SK-N-SH (cell line): ENCODE results near the gene FAM53A. TPM values are rescaled to one million over a fixed set of nuclear protein-coding genes. Genes with fewer than 3 reads are reported as not detected.

Experiments used
- CTCF ChIA-PET: fragments of 300-600, 350-600 bp; formaldehyde crosslinking; extraction: SDS; loops from one replicate; lab custom pipeline; 2021; lab: Yijun Ruan, JAX
- POLR2A ChIA-PET: fragments of 350-600 bp; sonication (Branson Sonifier 250); formaldehyde crosslinking; extraction: SDS; loops from one replicate; lab custom pipeline; 2020; ENCODE audit warnings: antibody characterized with exemption, inconsistent platforms; lab: Yijun Ruan, JAX
- DNase-seq: peaks from one replicate; pipeline ENCODE4 v3.0.0; 2012
- H2AFZ ChIP-seq: fragments of 200-600 bp; sonication (generic); 2 replicates; pipeline ENCODE4 v1.8.1; 2016; ENCODE audit warnings: antibody characterized with exemption, mild to moderate bottlenecking, low read depth
- H3F3A ChIP-seq: fragments of 200-600 bp; sonication (generic); replicated peaks from 2 replicates; pipeline ENCODE3; 2016; ENCODE audit warnings: antibody characterized with exemption, mild to moderate bottlenecking; ENCODE audit not compliant: insufficient read depth
- H3K27ac ChIP-seq, 2 experiments: fragments of 200-500 bp in 1 of 2; fragments of 200-600 bp in 1 of 2; sonication (Bioruptor generic) in 1 of 2; sonication (generic), shearing (Covaris generic) in 1 of 2; 2 replicates each; pipeline versions ENCODE4 v1.5.1 to v1.6.1; 2014 to 2016; ENCODE audit warnings: low read depth in 2 of 2, inconsistent platforms in 1 of 2, low read length in 1 of 2, mild to moderate bottlenecking in 1 of 2, mixed read lengths in 1 of 2
- H3K27me3 ChIP-seq: fragments of 200-600 bp; sonication (generic), shearing (Covaris generic); 2 replicates; pipeline ENCODE4 v1.6.1; 2016; ENCODE audit warnings: mixed run types; ENCODE audit not compliant: insufficient read depth
- H3K36me3 ChIP-seq, 2 experiments: fragments of 200-500 bp in 1 of 2; fragments of 200-600 bp in 1 of 2; sonication (Bioruptor generic) in 1 of 2; sonication (generic) in 1 of 2; replicated peaks in 1 of 2; 2 replicates each; pipeline versions ENCODE3 to v1.5.1; 2014 to 2016; ENCODE audit warnings: low read length in 1 of 2, mild to moderate bottlenecking in 1 of 2; ENCODE audit not compliant: insufficient read depth in 2 of 2, control insufficient read depth in 1 of 2
- H3K4me1 ChIP-seq, 2 experiments: fragments of 200-500 bp in 1 of 2; fragments of 200-600 bp in 1 of 2; sonication (Bioruptor generic) in 1 of 2; sonication (generic), shearing (Covaris generic) in 1 of 2; 2 replicates each; pipeline versions ENCODE4 v1.5.1 to v1.6.1; 2014 to 2016; ENCODE audit warnings: low read depth in 1 of 2, low read length in 1 of 2, mixed run types in 1 of 2; ENCODE audit not compliant: insufficient read depth in 2 of 2, control insufficient read depth in 1 of 2
- H3K4me2 ChIP-seq: fragments of 200-600 bp; sonication (generic), shearing (Covaris generic); 2 replicates; pipeline ENCODE4 v1.6.1; 2017; ENCODE audit warnings: mixed run types
- H3K4me3 ChIP-seq, 2 experiments: fragments of 200-500 bp in 1 of 2; fragments of 200-600 bp in 1 of 2; sonication (Bioruptor generic) in 1 of 2; sonication (generic), shearing (Covaris generic) in 1 of 2; 2 replicates each; pipeline versions ENCODE4 v1.5.1 to v1.8.1; 2014 to 2016; ENCODE audit warnings: low read depth in 2 of 2, inconsistent platforms in 1 of 2, low read length in 1 of 2, mild to moderate bottlenecking in 1 of 2, mixed read lengths in 1 of 2, moderate library complexity in 1 of 2
- H3K79me2 ChIP-seq: fragments of 200-600 bp; sonication (generic); 2 replicates; pipeline ENCODE4 v1.8.1; 2017; ENCODE audit warnings: mild to moderate bottlenecking; ENCODE audit not compliant: insufficient read depth
- H3K9ac ChIP-seq: fragments of 200-600 bp; sonication (generic); 2 replicates; pipeline ENCODE4 v1.6.1; 2017; ENCODE audit warnings: mixed run types
- H3K9me2 ChIP-seq: fragments of 200-600 bp; sonication (generic); 2 replicates; pipeline ENCODE4 v1.6.1; 2017; ENCODE audit warnings: mixed run types
- H3K9me3 ChIP-seq: fragments of 200-600 bp; sonication (generic); 2 replicates; pipeline ENCODE4 v1.6.1; 2017; ENCODE audit warnings: mixed run types, mild to moderate bottlenecking, moderate library complexity
- H4K20me1 ChIP-seq: fragments of 200-600 bp; sonication (generic); 2 replicates; pipeline ENCODE4 v1.6.1; 2017; ENCODE audit warnings: mild to moderate bottlenecking, mixed run types; ENCODE audit not compliant: insufficient read depth
- CHD2 ChIP-seq: fragments of 150-350 bp; IDR thresholded peaks from 2 replicates; pipeline ENCODE4 v1.6.1; 2018; ENCODE audit warnings: low read length; ENCODE audit not compliant: partially characterized antibody
- CTCF ChIP-seq: fragments of 200-600 bp; sonication (generic); IDR thresholded peaks from 2 replicates; pipeline ENCODE4 v1.6.1; 2017; ENCODE audit warnings: antibody characterized with exemption, mild to moderate bottlenecking, moderate library complexity
- FOSL2 ChIP-seq: IDR thresholded peaks from 2 replicates; pipeline ENCODE4 v1.4.0; 2012; ENCODE audit warnings: low read depth, mild to moderate bottlenecking, moderate library complexity, borderline replicate concordance
- FOXJ3 ChIP-seq: sonication (generic); formaldehyde crosslinking; IDR thresholded peaks from 2 replicates; pipeline ENCODE4 v1.5.1; 2020; ENCODE audit warnings: mild to moderate bottlenecking, missing genetic modification reagents
- JUND ChIP-seq: IDR thresholded peaks from 2 replicates; pipeline ENCODE4 v1.4.0; 2012
- MEF2A ChIP-seq: IDR thresholded peaks from 2 replicates; pipeline ENCODE4 v1.4.0; 2012; ENCODE audit warnings: low read depth, borderline replicate concordance
- PBX3 ChIP-seq: IDR thresholded peaks from 2 replicates; pipeline ENCODE4; 2012
- RFX5 ChIP-seq: IDR thresholded peaks from 2 replicates; pipeline ENCODE4 v1.6.1; 2012; ENCODE audit warnings: mild to moderate bottlenecking, improper control_type of control experiment, low read length
- TAF1 ChIP-seq: IDR thresholded peaks from 2 replicates; pipeline ENCODE4 v1.6.1; 2012; ENCODE audit warnings: low read depth, mild to moderate bottlenecking, low read length, moderate library complexity, borderline replicate concordance
- TCF12 ChIP-seq: IDR thresholded peaks from 2 replicates; pipeline ENCODE4 v1.4.0; 2012
- USF1 ChIP-seq: IDR thresholded peaks from 2 replicates; pipeline ENCODE4 v1.4.0; 2012; ENCODE audit warnings: low read depth, borderline replicate concordance
- USF2 ChIP-seq: fragments of 150-350 bp; IDR thresholded peaks from 2 replicates; pipeline ENCODE4 v1.6.1; 2017; ENCODE audit warnings: antibody characterized with exemption, low read length, low read depth, borderline replicate concordance
- YY1 ChIP-seq: IDR thresholded peaks from 2 replicates; pipeline ENCODE4 v1.4.0; 2012; ENCODE audit warnings: low read depth, mild to moderate bottlenecking
- ZBTB33 ChIP-seq: IDR thresholded peaks from 2 replicates; pipeline ENCODE4 v1.4.0; 2012; ENCODE audit warnings: low read depth, borderline replicate concordance
- WGBS: methylation state at CpG from one replicate; pipeline ENCODE4 v1.1.6; 2017; ENCODE audit warnings: low lambda C conversion rate; 5-methylcytosine and 5-hydroxymethylcytosine counted together
- polyA plus RNA-seq, 3 experiments: library from polyadenylated mRNA; depleted of rRNA; stranded (reverse); fragments of >200 nt; gene quantifications; 2 replicates each; pipeline ENCODE4 v1.2.3, GENCODE V29; 2012

Gene FAM53A
- polyA plus RNA-seq, 1 of the 3 experiments (the other 2 are of a cell fraction): 7.6 TPM

- TF ChIP-seq USF2: no peak
- TF ChIP-seq JUND: no peak
- TF ChIP-seq RFX5: no peak
- no peak for TF ChIP-seq ZBTB33
- no peak for TF ChIP-seq TCF12
- TF ChIP-seq YY1: no peak
- TF ChIP-seq FOXJ3 (CRISPR knock-in tag): no peak
- TF ChIP-seq MEF2A: no peak
Observed at GRCh38 chr4:1625600-1626138, 58.4 kb downstream of the FAM53A start (continued).

GRCh38 chr4:1624519-1624910 lies 59.6 kb downstream of the FAM53A start:
- no peaks in the 10 kb centered on the region for H3K9me3 ChIP-seq
- POLR2A ChIA-PET: no interaction called here
- no peaks in the 10 kb centered on the region for H4K20me1 ChIP-seq
- H2AFZ ChIP-seq: no peak overlapping the region
- no peaks in the 10 kb centered on the region for H3K79me2 ChIP-seq
- H3K27ac ChIP-seq: no peak overlapping the region
- 85% methylated on average over 12 of the region's 12 CpGs for WGBS
- no peak overlapping the region for H3K4me2 ChIP-seq
- DNase-seq: no peak
- H3K36me3 ChIP-seq: no peaks in the 10 kb centered on the region
- no peak overlapping the region for H3K4me3 ChIP-seq
- CTCF ChIA-PET: no interaction called here
- TF ChIP-seq TCF12 (no peak), USF1 (no peak), PBX3 (no peak), FOSL2 (no peak), FOXJ3 (CRISPR knock-in tag) (no peak), CHD2 (no peak), CTCF (no peak), TAF1 (no peak)
- H3K27me3 ChIP-seq: no peaks in the 10 kb centered on the region
- H3F3A ChIP-seq: peaks cover 4% of the 10 kb centered on the region
- no peak overlapping the region for H3K9ac ChIP-seq
- no peaks in the 10 kb centered on the region; a peak in 1 of 4 replicates for H3K4me1 ChIP-seq
- no peaks in the 10 kb centered on the region for H3K9me2 ChIP-seq
